ENCODE data around the gene MRPL19.

DNA sequence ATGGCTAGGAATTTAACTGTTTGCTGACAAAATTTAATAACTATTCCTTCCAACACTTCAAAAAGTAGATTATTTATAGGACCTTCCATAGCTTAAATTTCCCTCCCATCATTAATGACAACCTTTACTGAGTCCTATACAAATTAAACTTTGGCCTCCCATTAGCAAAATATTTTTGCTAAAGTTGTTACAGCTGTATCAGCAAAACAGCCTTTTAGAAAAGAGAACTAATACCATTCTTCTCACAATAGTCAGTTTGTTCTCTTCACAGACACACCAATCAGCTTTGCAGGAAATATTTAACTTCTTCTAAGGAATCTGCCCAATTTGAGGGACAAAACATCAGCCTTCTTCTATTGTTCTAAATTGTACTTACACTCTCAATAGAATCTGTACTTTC is 76.1 kb downstream of the MRPL19 start:
- TF ChIP-seq CTCF (IDR thresholded peaks at IDR 0.05; ENCODE audit: borderline replicate concordance, extremely low read depth, low read length, poor library complexity, severe bottlenecking) (no peak), EZH2 (IDR thresholded peaks at IDR 0.05; ENCODE audit: borderline replicate concordance, low read depth, low read length, severe bottlenecking) (no peak)
